Measurements from ENCODE around the gene MAP10.

- TF ChIP-seq CTCF (IDR thresholded peaks at IDR 0.05) (no peak), POLR2A (IDR thresholded peaks at IDR 0.05) (no peak), POLR2AphosphoS5 (IDR thresholded peaks at IDR 0.05; ENCODE audit: insufficient read depth in 1 of 2, low read depth in 1 of 2) (no peak)
These were observed 6.3 kb upstream of the MAP10 start for GRCh38 chr1:232798920-232799319.

Data from vagina (tissue), 2 donors.